Measurements from ENCODE around the gene MRPL44.

MRPL44 gene

GRCh38 chr2:223957092-223957851 is at the start of gene MRPL44:
MRPL44 (plus strand) TSS chr2:223957463; CDS start chr2:223957473, 10 bp downstream.
- DNase-seq = peak; percentile 84

- DNase-seq = no peak
These were observed 48.8 kb upstream of the MRPL44 start for GRCh38 chr2:223908304-223908998.

- DNase-seq = no peak
These were observed 48.1 kb upstream of the MRPL44 start for GRCh38 chr2:223909001-223909741.

GRCh38 chr2:223914324-223914723 is 42.9 kb upstream of the MRPL44 start:
- no peak for DNase-seq

- no peak for DNase-seq
These were observed 42.2 kb upstream of the MRPL44 start for GRCh38 chr2:223915071-223915470.

- DNase-seq = no peak
These were observed 40.9 kb upstream of the MRPL44 start for GRCh38 chr2:223916181-223916920.

- no peak for DNase-seq
These were observed 38.6 kb upstream of the MRPL44 start for GRCh38 chr2:223918671-223919134.

GRCh38 chr2:223920109-223920508 is 37.2 kb upstream of the MRPL44 start:
- no peak for DNase-seq

GRCh38 chr2:223921204-223921603 is 36.1 kb upstream of the MRPL44 start:
- no peak for DNase-seq

- no peak for DNase-seq
These were observed 35.0 kb upstream of the MRPL44 start for GRCh38 chr2:223922308-223922707.

GRCh38 chr2:223923976-223924375 is 33.3 kb upstream of the MRPL44 start:
- no peak for DNase-seq

GRCh38 chr2:223925106-223925505 is 32.2 kb upstream of the MRPL44 start:
- no peak for DNase-seq

GRCh38 chr2:223928113-223929006 is 28.9 kb upstream of the MRPL44 start:
- no peak for DNase-seq

GRCh38 chr2:223929571-223930102 is 27.6 kb upstream of the MRPL44 start:
- no peak for DNase-seq

- DNase-seq = no peak
These were observed 26.9 kb upstream of the MRPL44 start for GRCh38 chr2:223930103-223930976.

- DNase-seq = no peak
These were observed 24.2 kb upstream of the MRPL44 start for GRCh38 chr2:223932816-223933800.

GRCh38 chr2:223934870-223935269 is 22.4 kb upstream of the MRPL44 start:
- no peak for DNase-seq

- DNase-seq = no peak
These were observed 21.7 kb upstream of the MRPL44 start for GRCh38 chr2:223935459-223936125.
